Measurements from ENCODE around the gene PILRA.
"Not testable (repeated sequence)": the region's sequence is repeated elsewhere in the genome, so short reads cannot be mapped to it uniquely, and the experiment has no call there.

The PILRA gene

DNA sequence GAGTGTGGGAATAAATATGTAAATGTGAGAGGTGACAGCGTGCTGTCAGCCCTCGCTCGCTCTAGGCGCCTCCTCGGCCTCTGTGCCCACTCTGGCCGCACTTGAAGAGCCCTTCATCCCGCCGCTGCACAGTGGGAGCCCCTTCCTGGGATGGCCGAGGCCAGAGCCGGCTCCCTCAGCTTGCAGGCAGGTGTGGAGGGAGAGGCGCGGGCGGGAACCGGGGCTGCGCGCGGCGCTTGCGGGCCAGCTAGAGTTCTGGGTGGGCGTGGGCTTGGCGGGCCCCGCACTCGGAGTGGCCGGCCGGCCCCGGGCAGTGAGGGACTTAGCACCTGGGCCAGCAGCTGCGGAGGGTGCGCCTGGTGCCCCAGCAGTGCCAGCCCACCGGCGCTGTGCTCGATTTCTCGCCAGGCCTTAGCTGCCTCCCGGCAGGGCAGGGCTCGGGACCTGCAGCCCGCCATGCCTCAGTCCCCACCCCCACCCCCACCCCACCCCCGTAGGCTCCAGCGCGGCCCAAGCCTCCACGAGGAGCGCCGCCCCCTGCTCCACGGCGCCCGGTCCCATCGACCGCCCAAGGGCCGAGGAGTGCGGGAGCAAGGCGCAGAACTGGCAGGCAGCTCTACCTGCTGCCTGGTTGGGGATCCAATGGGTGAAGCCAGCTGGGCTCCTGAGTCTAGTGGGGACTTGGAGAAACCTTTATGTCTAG lies 8.4 kb downstream of the PILRA start:
- not testable (repeated sequence) for DNase-seq

GRCh38 chr7:100382234-100382853 lies 9.1 kb downstream of the PILRA start:
- DNase-seq: not testable (repeated sequence)

DNA sequence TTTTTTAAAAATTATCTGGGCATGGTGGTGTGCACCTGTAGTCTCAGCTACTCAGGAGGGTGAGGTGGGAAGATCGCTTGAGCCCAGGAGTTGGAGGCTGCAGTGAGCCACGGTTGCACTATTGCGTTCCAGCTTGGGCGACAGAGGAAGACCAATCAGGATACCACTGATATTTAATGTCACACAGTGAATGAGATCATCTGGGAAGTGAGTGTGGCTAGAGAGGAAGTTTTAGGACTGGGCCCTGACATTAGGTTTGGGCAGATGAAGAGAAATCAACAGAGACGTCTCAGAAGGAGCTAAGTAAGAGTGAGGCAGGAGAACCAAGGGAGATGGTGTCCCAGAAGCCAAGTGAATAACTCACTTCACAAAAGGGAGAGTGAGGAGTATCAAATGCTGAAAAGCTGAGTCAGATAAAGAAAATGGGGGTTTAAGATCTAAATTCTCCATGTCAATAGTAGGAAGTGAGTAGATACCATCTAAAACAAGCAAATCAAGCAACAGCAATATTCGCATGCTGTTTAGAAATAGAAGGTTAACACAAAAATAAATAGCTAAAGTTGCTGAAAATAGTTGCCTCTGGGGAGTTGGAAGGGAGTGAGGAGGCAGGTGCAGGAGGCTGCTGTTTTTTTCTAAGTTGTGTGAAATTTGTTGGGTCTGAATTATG lies 11.5 kb downstream of the PILRA start:
- no peak for DNase-seq

GRCh38 chr7:100386940-100387339 lies 13.7 kb downstream of the PILRA start:
- no peak for DNase-seq

GRCh38 chr7:100387695-100388094 lies 14.4 kb downstream of the PILRA start:
- DNase-seq: no peak

- DNase-seq: no peak
Measured at GRCh38 chr7:100389437-100390088, 16.3 kb downstream of the PILRA start.

DNA sequence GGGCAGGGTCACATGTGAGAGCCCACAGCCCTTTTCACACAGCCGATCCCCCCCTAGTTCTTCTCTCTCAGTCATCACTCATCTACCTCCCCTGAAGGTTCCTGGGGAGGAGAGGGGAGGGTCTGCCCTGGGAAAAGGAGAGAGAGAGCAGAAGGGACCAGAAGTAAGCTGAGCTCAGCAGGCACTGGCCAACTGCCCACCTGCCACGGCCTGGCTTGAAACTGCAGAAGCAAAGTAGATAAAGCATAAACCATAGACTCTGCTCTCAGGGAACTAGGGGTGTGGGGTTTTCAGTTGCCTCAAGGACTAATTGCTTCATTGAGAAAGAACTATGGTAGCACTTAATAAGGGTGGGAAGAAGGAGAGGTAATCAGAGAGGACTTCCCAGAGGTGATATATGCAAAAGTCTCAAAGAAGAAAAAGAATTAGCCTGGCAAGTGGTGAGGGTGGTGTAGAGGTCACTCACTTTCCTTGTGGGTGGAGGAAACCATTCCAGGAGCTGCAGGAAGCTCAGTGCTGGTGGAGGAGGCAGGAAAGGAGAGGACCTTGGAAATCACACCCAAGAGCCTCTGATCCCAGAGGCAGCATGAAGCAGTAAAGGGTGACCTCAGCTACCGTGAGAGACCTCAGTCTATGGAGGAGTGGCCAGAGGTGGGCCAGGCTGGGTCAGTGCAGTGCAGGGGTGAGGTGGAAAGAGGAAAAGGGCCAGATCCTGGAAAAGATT lies 17.2 kb downstream of the PILRA start:
- DNase-seq: no peak

- no peak for DNase-seq
Measured at GRCh38 chr7:100393233-100393905, 20.1 kb downstream of the PILRA start.

DNA sequence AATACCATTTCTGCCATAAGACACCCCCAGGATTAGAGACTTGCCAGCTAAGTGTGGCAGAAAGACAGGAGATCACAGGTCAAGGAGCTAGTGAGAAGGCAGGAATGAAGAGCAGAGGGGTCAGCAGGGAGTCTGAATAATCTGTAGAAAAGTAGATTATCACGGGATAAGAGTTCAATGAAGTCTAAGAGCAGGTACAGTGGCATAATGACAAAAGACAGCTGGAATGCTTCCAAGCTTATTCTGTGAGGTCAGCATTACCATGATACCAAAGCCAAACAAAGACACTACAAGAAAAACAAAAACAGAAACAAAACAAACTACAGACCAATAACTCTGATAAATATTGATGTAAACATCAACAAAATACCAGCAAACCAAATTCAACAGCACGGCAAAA lies 20.8 kb downstream of the PILRA start:
- DNase-seq: no peak

DNA sequence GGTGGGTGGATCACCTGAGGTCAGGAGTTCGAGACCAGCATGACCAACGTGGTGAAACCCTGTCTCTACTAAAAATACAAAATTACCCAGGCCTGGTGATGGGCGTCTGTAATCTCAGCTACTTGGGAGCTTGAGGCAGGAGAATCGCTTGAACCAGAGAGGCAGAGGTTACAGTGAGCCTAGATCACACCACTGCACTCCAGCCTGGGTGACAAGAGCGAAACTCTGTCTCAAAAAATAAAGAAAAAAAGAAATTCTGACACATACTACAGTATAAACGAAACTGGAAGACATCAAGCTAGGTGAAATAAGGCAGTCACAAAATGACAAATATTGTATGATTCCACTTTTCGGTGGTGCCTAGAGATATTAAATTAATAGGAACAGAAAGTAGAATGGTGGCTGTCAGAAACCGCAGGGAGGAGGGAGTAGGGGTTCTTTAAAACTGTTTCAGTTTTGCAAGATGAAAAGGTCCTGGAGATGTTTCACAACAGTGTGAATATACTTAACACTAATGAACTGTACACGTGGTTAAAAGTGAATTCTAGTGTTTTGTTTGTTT lies 23.2 kb downstream of the PILRA start:
- peak; percentile 23 for DNase-seq

DNA sequence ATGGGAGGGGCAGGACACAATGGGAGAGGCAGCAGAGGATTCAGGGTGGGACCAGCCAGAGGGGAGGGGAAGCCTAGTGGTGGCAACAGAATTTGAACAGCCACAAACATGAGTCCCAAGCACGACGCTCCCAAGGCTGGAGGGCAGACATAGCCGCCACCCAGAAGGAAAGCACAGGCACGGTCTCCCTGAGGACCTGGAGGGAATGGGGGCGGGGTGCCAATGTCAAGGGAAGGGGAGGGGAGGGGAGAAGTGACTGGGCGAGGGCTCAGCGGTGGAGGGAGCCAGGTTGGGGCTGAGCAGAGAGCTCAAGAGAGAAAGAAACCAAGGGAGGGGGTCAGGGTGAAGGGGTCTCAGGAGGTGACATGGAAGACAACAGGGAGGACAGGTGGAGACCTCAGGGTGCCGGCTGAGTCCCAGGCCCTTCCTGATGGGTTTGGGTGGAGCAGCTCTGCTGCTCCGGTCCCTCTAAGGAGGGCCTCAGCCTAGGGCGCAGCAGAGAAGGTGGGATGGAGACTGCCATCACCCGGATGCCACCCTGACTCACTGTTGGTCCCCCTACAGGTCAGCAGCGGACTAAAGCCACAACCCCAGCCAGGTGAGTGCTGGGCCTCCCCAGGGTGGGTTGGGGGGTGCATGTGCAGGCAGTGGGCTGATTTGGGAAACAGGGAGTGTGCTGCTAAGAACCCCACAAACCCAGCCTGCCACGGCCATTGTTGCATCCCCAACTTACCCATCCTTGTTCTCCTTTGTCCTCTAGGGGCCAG lies 24.2 kb downstream of the PILRA start:
- DNase-seq: no peak

- DNase-seq: no peak
Measured at GRCh38 chr7:100398239-100398638, 25.0 kb downstream of the PILRA start.

GRCh38 chr7:100400041-100400440 lies 26.8 kb downstream of the PILRA start:
- DNase-seq: no peak

DNA sequence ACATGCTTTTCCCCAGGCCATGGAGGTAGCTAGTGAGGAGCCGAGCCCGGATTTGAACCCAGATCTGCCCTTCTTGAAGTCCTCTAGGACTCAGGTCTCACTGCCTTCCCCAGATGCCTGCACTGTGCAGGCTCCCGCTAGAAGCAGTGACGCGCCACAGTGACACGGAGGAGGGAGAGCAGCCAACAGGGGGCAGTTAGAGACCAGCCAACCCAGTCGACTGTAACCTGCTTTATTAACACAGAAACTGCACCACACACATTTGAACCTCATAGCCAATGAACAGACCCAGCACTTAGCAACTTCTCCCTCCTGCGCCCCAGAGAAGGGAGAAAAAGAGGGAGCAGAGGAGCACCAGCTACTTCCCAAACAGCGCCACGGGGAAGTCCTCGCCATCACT lies 27.4 kb downstream of the PILRA start:
- DNase-seq: no peak

- no peak for DNase-seq
Measured at GRCh38 chr7:100401811-100402210, 28.5 kb downstream of the PILRA start.

DNA sequence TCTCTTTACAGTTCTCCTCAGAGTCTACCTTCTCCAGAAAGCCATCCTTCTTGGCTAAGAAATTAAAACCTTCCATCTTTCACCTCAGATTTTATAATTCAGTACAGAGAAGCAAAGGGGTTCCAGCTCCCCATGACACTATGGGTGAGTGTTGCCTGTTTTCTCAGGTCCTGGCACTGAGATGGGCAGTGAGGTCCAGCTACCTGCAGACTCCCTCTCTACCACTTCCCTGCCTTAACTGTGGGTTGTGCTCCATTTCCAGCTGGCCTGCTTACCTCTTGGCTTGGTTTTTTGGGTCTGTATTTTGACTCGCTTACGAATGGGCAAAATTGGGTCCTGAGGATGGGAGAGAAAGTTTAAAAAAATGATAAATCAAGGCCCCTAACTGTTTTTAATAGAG lies 29.0 kb downstream of the PILRA start:
- DNase-seq: no peak

- DNase-seq: no peak
Measured at GRCh38 chr7:100406767-100407166, 33.5 kb downstream of the PILRA start.

DNA sequence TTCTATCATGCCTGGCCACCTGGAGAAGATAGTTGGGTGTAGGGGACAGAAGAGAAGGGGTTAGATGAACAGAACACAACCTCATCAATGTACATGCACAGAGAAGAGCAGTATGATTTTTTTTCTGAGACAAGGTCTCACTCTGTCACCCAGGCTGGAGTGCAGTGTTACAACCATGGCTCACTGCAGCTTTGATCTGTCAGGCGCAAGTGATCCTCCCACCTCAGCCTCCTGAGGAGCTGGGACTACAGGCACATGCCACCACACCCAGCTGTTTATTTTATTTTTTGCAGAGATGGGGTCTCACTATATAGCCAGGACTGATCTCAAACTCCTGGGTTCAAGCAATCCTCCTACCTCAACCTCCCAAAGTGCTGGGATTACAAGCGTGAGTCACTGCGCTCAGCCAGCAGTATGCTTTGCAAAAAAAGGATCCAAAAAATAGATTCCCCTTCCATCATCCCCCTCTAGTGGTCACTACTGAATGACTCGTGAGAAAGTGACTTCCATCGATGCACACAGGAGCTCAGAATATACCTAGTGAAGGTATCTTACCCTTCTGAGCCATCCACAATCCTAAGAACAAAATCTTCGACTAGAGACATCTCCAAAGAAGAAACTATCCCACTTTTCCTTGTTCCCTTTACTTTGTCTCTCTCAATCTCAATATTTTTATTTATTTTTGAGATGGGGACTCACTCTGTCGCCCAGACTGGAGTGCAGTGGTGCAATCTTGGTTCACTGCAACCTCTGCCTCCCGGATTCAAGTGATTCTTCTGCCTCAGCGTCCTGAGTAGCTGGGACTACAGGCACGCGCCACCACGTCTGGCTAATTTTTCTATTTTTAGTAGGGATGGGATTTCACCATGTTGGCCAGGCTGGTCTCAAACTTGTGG lies 34.2 kb downstream of the PILRA start:
- no peak for DNase-seq

GRCh38 chr7:100411101-100411500 lies 37.8 kb downstream of the PILRA start:
- no peak for DNase-seq

DNA sequence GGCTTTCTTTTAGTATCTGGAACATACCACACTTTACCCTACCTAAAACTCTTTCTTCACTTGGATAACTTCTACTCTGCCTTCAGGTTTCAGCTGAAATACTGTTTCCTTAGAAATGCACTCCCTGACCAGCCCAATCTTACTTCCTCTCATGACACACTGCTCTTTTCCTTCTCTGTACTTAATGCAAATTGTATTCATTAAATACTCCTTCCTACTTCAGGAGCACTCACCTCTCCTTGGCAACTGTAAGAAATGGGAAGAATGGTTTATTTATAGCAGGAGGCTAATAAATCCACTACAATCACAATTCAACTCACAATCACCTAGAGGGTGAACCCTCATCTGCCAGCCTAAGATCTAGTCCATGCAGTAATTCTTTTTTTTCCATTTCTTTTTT lies 40.1 kb downstream of the PILRA start:
- no peak for DNase-seq
